Left forelimb (tissue), 1 donor: ENCODE measurements around the gene KCNS3.
A peak's percentile ranks its signal among the peaks of the same experiment; 100 is the strongest.

Experiments
- DNase-seq: peaks from one replicate; pipeline ENCODE4 v3.0.0-alpha.2; 2018; ENCODE audit warnings: low spot score

Gene KCNS3

GRCh38 chr2:17879137-17879912, 858 bp downstream of the KCNS3 start:
- DNase-seq, result peak; percentile 79

- DNase-seq, result no peak
Observed at GRCh38 chr2:17879913-17880274, 1.4 kb downstream of the KCNS3 start.

GRCh38 chr2:17892770-17893534, 14.5 kb downstream of the KCNS3 start:
- no peak for DNase-seq

DNA sequence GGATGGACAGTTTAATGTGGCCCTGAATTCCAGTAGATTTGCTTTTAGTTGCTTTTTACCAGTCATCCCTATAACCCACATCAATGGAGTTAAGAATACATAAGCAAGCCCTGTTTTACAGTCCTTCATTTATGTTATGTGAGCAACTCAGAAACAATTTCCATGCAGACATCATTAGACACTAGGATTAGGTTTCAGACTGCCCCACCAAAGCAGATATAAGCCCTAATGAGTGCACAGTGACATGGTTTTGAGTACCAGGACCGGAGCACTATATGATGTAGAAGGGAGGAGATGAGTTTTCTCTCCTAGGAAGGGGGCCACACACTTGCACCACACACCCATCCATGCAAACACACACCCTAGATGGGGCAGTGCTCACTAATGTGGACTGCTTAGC, 15.5 kb downstream of the KCNS3 start:
- no peak for DNase-seq

DNA sequence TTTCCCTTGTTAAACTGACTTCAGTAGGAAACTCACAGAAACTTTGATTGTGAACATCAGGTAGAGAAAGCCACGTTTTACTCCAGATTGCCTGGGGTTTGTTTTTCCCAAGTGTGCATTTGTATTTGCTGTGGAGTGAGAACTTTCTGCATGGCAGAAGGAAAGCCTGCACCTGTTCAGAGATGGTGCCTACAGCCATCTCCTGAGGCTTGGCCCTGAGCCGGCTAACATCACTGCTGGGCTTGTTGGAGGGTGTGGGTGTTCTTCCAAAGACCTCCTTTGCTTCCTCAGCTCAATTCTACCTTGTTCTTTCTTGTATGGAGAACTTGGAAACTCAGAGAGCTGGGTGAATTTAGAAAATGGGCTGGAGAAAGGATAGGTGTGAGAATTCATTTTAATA, 16.1 kb downstream of the KCNS3 start:
- DNase-seq, result no peak

- DNase-seq, result no peak
Observed at GRCh38 chr2:17899871-17900270, 21.4 kb downstream of the KCNS3 start.

DNA sequence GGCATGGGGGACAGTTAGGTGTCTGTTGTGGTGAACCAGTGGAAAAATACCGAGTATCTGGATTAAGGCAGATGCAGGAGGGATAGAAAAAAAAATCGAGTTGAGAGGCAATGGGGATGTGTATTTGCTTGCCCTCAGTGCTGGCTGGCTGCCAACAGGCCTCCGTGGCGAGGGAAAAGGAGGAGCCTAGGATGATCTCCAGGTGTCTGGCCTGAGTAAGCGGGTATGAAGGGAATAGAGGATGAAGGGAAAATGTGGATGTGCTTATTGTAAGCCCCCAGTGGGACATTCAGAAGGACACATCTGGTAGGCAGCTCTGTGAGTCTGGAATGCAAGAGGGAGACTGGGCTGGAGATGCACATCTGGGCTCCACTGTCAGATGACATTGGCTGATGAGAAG, 22.8 kb downstream of the KCNS3 start:
- DNase-seq, result no peak

GRCh38 chr2:17910980-17911379, 32.5 kb downstream of the KCNS3 start:
- DNase-seq, result no peak

DNA sequence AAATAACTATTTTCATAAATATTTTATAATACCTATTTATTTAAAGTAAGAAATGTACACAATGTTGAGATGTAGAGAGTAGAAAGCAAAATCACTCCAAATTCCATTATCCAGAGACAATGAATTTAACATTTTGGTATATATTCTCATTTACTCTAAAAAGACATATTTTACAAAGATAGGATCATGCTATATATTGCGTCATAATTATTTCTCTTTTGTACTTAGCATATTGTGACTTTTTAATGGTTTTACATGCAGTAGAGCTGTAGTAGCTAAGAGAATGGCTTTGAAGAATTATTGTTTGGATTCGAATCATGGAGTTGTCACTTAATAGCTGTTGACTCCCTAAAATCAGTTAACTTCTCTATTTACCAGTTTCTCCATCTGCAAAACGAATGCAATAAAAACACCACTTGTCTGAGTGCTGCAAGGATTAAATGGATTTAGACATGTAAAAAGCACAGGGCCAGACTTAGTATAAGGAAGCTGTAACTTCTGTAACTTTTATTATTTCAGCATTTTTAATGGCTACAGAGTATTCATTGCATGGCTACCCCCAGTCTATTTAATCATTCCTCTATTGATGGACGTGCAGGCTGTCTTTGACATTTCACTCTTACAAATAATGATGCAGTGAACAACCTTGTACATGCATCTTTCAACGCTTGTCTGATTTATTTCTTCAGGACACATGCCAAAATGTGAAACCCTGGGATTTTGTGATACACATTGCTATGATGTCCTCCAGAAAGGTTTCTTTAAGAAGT, 33.2 kb downstream of the KCNS3 start:
- DNase-seq, result no peak

DNA sequence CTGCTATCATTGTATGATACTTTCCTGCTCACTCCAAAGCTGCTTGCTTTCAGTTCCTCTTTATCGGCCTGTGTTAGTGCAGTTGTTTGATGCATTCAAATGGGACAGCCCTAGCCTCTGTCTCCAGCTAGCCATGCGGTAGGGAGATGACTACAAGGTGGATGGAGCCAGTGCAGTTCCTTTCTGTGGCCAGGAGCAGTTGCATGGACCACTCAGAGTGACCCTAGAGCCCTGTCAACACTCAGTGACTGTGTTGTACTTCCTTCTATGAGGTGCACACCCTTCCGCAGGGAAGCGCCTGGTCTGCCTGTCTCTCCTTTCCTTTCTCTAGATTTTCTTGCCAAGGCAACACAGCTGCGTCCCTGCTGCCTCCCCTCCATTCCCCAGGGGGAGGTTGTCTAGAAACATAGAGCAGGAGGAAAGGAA, 33.8 kb downstream of the KCNS3 start:
- no peak for DNase-seq

DNA sequence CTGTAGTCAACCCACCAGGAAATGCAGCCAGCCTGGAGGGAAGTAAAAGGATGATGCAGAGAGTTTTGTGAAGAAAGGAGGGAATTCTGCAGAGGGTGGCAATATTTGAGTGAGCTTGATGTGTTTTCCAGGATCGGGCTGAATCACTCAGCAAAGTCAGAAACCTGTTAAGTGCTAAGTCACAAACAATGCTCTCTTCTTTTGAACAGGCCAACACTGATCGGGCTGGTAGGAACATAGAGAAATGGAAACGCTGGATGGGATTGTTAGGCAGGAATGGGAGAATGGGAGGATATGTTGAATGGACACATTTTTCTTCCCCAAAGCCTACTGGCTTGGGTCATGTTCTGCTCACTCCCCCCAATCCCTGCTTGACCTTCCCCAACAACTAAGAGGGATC, 36.6 kb downstream of the KCNS3 start:
- DNase-seq, result no peak

DNA sequence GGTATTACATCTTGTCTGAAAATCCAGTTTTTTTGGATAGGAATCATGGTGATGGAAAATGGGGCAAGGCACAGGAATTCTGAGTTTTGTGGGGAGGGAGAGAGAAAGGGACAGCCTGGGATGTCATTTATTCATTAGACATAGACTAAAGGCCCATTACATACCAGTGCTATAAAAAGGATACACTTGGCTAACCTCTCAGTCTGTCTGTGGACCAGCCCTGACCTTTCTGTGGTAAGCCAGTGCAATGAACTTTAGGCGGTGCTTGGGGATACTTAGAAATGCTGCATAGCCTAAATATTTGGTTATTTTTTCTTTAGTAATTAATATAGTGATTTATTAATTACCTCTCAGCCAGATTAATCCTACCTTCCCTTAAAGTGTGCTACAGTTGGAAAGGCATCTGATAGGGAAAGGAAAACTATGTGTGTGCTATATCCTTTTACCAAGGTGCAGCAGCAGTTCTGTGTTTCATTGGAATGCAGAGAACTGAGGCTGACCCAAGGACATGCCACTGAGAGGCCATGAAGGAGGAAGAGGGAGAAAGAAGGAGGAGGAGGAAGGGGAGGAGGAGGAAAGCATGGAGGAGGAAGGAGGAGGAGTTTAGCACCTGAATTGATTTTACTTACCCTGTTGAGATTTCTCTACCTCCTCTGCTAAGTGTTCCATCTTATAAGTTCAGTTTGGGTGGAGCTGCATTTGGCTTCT, 37.5 kb downstream of the KCNS3 start:
- no peak for DNase-seq

GRCh38 chr2:17916584-17916983, 38.1 kb downstream of the KCNS3 start:
- DNase-seq, result no peak

DNA sequence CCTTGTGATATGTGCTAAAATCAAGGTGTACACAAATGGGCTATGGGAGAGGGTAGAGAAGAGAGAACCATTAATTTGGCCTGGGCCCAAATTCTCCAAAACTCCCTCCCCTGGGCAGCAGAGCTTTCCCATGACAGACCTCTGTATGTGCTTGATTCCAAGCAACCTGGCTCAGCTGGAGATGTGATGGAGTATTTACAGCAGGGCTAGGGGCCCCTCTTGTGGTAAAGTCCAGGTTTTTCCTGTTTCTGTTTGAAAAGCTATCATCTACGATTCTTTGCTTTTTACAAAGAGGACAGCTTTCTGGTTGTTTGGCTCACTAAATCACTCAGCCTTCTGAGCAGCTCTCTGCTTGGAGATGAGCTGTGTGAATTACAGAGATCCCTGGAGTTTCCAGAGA, 40.3 kb downstream of the KCNS3 start:
- DNase-seq, result no peak

GRCh38 chr2:17930773-17931172, 52.3 kb downstream of the KCNS3 start:
- DNase-seq, result no peak

GRCh38 chr2:17933256-17933655, 54.8 kb downstream of the KCNS3 start:
- DNase-seq, result no peak

DNA sequence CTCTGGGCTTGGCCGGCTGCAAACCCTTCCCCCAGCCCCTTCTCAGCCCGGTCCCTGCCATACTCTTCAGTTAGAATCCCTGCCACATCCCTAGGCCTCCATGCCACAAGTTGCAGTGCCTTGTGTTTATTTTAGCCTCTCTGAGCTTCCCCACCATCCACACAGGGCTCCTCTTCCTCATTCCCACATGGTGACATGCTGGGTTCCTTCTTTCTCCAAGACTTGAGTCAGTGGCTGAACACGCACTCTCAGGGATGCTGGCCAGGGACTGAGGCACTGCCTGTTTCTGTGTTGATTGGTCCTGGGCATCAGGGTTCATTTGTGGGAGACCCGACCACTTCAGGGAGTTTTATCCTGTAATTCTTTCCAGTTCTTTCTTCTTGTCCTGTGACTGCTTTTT, 56.3 kb downstream of the KCNS3 start:
- no peak for DNase-seq

GRCh38 chr2:17935242-17935885, 56.9 kb downstream of the KCNS3 start:
- DNase-seq, result no peak

DNA sequence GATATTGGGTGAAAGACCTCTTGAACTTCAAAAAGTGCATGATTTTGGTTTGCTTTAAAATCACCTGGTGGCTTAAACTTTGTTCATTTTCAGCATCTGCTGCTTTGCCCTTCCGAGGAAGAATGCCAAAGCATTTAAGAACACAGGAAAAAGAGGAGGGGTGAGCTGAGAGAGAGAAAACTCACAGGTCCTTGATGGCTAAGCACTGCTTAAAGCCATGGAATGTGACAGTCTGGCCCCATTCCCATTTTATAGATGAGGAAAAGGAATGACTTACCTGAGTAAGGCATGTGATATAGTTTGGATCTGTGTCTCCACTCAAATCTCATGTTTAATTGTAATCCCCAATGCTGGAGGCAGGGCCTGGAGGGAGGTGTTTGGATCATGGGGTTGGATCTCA, 58.1 kb downstream of the KCNS3 start:
- DNase-seq, result no peak

GRCh38 chr2:17940091-17940630, 61.7 kb downstream of the KCNS3 start:
- no peak for DNase-seq

DNA sequence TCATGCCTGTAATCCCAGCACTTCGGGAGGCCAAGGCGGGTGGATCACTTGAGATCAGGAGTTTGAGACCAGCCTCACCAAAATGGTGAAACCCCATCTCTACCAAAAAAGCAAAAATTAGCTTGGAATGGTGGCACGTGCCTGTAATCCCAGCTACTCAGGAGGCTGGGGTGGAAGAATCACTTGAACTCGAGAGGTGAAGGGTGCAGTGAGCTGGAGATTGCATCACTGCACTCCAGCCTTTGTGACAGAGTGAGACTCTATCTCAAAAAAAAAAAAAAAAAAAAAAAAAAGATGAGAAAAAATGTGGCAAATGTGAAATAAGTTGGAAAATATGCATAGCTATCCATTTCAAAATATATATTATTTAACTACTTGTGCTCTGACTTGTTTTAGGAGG, 65.0 kb downstream of the KCNS3 start:
- DNase-seq, result no peak
